Bronchial epithelial cell (primary cell): ENCODE results near the gene SLK. TPM values are rescaled to one million over a fixed set of nuclear protein-coding genes. Genes with fewer than 3 reads are reported as not detected.
A peak's percentile ranks its signal among the peaks of the same experiment; 100 is the strongest.

Source experiments
- DNase-seq: peaks from one replicate; pipeline ENCODE4 v3.0.0-alpha.2; 2010; ENCODE audit warnings: low read depth
- FAIRE-seq: peaks from 2 replicates; lab custom pipeline; 2011; peaks lifted over from hg19 to GRCh38; lab: Jason Lieb, UNC
- H3K27me3 ChIP-seq: 2 replicates; pipeline ENCODE4 v1.5.1; 2011; ENCODE audit warnings: low read length; ENCODE audit not compliant: control insufficient read depth, insufficient read depth
- H3K36me3 ChIP-seq: 2 replicates; pipeline ENCODE4 v1.5.1; 2011; ENCODE audit warnings: low read length; ENCODE audit not compliant: control insufficient read depth, insufficient read depth
- H3K4me3 ChIP-seq: 2 replicates; pipeline ENCODE4 v1.5.1; 2011; ENCODE audit warnings: mild to moderate bottlenecking, low read depth, low read length, control low read depth
- total RNA-seq: library from RNA; depleted of rRNA; stranded (reverse); fragments of >200 nt; gene quantifications from 2 replicates; pipeline ENCODE4 v1.2.1, GENCODE V29; 2014
- TF ChIP-seq, protein P1 (sequence below): IDR thresholded peaks from 2 replicates; pipeline ENCODE4 v1.5.1; 2011; ENCODE audit warnings: mild to moderate bottlenecking, moderate library complexity, low read length, control low read depth, inconsistent platforms; ENCODE audit not compliant: insufficient read depth, severe bottlenecking

The SLK gene
- total RNA-seq, 1 donor from 2014 or later, result 85.3 TPM

DNA sequence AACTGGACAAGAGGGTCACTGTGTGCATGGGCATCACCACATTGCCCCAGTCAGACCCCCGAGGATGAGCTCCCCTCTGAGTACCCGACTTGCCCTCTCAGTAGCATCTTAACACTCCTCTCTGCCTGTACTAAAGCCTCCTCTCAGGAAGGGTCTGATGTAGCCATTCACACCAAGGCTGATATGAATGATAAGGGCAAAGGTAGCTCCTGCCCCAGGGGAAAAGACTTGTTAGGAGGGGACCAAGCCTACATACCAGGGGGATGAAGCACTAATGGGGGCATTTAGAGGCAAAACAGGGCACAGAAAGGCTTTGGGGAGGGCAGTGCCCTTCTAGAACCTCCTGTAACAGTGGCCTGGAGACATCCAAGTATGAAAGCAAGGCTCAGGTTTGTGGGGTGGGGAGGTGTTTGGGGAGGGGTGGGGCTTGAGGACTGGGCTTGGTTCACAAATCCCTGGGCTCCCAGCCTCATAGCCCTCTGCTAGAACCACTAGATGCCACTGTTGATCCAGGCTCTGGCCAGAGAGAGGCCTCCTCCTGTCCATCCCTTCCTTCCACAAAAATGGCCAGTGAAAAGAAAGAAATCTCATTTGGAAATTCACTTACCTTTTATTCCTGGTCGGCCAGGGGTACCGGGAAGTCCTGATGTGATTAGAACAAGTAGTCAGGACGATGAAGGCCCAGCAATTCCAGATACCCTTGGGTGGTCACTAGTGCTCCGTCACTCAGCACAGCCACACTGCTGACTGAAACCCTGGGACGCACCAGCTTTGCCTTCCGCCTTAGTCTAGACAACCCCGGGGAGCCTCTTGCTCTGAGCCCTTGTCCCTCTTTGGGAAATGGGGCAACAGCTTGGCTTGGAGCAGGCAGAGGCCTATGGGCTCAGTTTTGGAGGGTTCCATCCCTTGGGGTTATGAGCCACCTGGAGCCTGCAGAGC is 78.5 kb downstream of the SLK start:
- Histone ChIP-seq H3K4me3 (no peak overlapping the region), H3K36me3 (peaks cover 64% of the 10 kb centered on the region), H3K27me3 (no peaks in the 10 kb centered on the region)
- DNase-seq, result no peak
- no peak for FAIRE-seq
- TF ChIP-seq, protein P1, sequence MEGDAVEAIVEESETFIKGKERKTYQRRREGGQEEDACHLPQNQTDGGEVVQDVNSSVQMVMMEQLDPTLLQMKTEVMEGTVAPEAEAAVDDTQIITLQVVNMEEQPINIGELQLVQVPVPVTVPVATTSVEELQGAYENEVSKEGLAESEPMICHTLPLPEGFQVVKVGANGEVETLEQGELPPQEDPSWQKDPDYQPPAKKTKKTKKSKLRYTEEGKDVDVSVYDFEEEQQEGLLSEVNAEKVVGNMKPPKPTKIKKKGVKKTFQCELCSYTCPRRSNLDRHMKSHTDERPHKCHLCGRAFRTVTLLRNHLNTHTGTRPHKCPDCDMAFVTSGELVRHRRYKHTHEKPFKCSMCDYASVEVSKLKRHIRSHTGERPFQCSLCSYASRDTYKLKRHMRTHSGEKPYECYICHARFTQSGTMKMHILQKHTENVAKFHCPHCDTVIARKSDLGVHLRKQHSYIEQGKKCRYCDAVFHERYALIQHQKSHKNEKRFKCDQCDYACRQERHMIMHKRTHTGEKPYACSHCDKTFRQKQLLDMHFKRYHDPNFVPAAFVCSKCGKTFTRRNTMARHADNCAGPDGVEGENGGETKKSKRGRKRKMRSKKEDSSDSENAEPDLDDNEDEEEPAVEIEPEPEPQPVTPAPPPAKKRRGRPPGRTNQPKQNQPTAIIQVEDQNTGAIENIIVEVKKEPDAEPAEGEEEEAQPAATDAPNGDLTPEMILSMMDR, result peak; percentile 46

DNA sequence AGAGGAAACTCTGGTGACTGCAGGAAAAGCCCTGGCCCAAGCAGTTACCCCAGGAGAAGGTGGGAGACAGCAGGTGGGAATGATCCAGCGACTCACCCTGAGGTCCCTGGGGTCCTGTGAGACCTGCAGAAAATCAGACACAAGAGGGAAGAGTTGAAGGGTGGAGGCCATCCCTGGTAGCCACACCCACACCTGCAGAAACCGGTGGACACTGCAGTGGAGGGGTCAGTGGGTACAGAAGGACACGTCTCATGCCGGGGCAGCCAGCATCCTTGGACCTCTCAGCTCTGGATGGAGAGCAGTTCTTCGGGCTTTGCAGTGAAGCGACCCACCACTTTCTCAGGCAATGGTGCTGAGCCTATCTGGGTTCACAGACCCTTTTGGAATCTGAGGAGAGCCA is 79.7 kb downstream of the SLK start:
- Histone ChIP-seq H3K4me3 (no peak overlapping the region), H3K36me3 (peaks cover 63% of the 10 kb centered on the region), H3K27me3 (no peaks in the 10 kb centered on the region)
- TF ChIP-seq, protein P1, result no peak
- no peak for FAIRE-seq
- DNase-seq, result no peak

DNA sequence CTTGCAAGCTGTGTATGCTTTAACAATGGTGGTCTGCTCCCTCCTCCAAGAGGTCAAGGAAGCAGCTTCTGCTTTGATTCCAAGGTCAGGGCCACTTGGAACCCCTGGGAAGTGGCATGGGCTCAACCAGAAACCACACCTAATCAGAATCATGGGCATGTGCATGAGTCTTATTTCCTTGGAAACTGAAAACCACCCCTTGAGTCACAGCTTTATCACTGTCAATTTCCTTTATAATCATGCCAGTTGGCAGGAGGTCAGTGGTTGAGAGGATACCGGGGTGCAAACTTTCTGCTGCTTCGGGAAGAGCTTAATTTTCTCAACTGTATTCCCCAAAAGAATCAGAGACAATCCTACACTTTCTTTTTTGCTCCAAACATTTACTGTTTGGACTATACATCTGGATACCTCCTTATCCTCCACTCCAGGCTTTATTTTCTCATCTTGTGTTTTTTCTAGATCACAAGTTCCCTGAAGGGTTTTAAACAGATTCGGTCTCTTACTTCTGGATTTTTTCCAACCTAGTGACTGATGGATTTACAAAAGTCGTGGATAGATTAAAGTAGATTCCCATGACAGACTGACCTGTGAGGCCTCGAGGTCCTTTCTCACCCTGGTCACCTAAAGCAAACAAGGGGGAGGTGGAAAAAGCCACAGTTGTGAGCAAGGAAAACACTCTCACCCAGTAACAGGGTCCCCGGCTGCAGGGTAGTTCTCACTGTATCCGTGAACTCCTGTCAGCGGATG is 82.7 kb downstream of the SLK start:
- H3K27me3 ChIP-seq, result no peaks in the 10 kb centered on the region
- peak; percentile 86 for DNase-seq

DNA sequence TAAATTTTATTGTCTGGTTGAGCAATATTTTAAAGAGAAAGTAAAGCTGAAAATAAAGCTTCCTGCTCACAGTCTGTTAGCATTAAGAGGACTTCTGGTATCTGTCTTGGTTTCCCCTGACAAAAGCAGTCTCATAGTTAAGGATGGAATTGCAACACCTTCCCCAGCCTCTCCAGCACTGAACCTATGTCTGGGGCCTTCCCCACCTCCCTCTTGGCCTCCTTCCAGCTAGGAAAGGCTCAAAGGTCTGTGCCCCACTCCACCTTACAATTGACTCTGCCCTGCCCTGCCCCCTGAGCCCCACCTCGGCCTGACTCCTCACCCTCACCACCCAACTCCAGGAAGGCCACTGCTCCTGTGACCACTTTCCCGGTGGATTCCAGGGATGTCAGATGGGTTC is 85.5 kb downstream of the SLK start:
- no peak for FAIRE-seq
- H3K27me3 ChIP-seq, result no peaks in the 10 kb centered on the region
- no peak for DNase-seq
- TF ChIP-seq, protein P1, result no peak
- H3K4me3 ChIP-seq, result no peak overlapping the region
- H3K36me3 ChIP-seq, result peaks cover 61% of the 10 kb centered on the region

More for the DNA sequence above, 82.7 kb downstream of the SLK start:
- H3K4me3 ChIP-seq, result no peak overlapping the region
- no peak for FAIRE-seq
- TF ChIP-seq, protein P1, result no peak
- H3K36me3 ChIP-seq, result peaks cover 64% of the 10 kb centered on the region

DNA sequence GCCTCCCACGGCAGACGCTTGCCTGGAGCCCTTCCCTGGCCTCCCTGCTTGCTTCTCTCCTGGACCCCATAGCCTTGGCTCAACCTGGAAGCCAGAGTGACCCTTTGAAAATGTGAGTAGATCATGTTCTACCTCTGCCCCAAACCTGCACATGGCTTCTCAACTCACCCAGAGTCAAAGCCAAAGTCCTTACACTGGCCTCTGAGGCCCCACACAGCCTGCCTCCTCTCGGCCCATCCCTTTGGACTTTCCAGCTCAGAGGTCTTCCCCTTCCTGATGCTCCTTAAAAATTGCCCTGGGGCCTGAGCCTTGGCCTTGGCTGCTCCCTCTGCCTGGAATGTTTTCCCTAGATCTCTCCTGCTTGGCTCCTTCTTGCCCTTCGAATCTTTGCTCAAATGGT is 86.3 kb downstream of the SLK start:
- DNase-seq, result no peak
- Histone ChIP-seq H3K27me3 (no peaks in the 10 kb centered on the region), H3K4me3 (no peak overlapping the region), H3K36me3 (peaks cover 56% of the 10 kb centered on the region)
- FAIRE-seq, result no peak
- TF ChIP-seq, protein P1, result no peak
